Measurements from ENCODE around the gene PLEKHA7. TPM values are rescaled to one million over a fixed set of nuclear protein-coding genes. Genes with fewer than 3 reads are reported as not detected.

The PLEKHA7 gene
- total and polyA plus RNA-seq, 2 of the 13 experiments (the other 11 are each of a cell fraction or from before 2014, with no cell fraction given): 17.5 to 18.7 TPM

- TF ChIP-seq ZNF24 (IDR thresholded peaks at IDR 0.05): no peak
- TF ChIP-seq ZMYM4 (CRISPR knock-in tag; IDR thresholded peaks at IDR 0.05): 0 out of 2 replicates have a peak, but pooled peaks have one; percentile 11
- no peak for TF ChIP-seq ZNF253 (CRISPR knock-in tag; IDR thresholded peaks at IDR 0.05; ENCODE audit: borderline replicate concordance)
- no peak for TF ChIP-seq RFX3 (CRISPR knock-in tag; IDR thresholded peaks at IDR 0.05)
- TF ChIP-seq IKZF4 (CRISPR knock-in tag; IDR thresholded peaks at IDR 0.05; ENCODE audit: borderline replicate concordance, low read depth, not compliant biosample characterization): no peak
- TF ChIP-seq ZNF350 (CRISPR knock-in tag; IDR thresholded peaks at IDR 0.05; ENCODE audit: borderline replicate concordance, low read depth): no peak
- peak; percentile 72 for TF ChIP-seq HNF4A (CRISPR knock-in tag; IDR thresholded peaks at IDR 0.05)
- peak; percentile 44 for TF ChIP-seq ZNF501 (CRISPR knock-in tag; IDR thresholded peaks at IDR 0.05)
- peak; percentile 58 for TF ChIP-seq RBM22 (optimal IDR thresholded peaks at IDR 0.05; ENCODE audit: low read length)
- no peak for TF ChIP-seq BORCS8-MEF2B (CRISPR knock-in tag; IDR thresholded peaks at IDR 0.05)
- TF ChIP-seq ZSCAN5A (CRISPR knock-in tag; IDR thresholded peaks at IDR 0.05; ENCODE audit: borderline replicate concordance): no peak
- TF ChIP-seq HNF4G (IDR thresholded peaks at IDR 0.05; ENCODE audit: borderline replicate concordance, low read depth, low read length): peak; percentile 58
- TF ChIP-seq HNF4G (CRISPR knock-in tag; IDR thresholded peaks at IDR 0.05; ENCODE audit: borderline replicate concordance, low read depth): no peak
Observed at GRCh38 chr11:16786131-16786530, 228.1 kb downstream of the PLEKHA7 start (continued).
